HK-2 (cell line): ENCODE results near the gene FARSA.
A peak's percentile ranks its signal among the peaks of the same experiment; 100 is the strongest.
"Not testable (repeated sequence)": the region's sequence is repeated elsewhere in the genome, so short reads cannot be mapped to it uniquely, and the experiment has no call there.

Experiments used
- DNase-seq: peaks from one replicate; pipeline ENCODE4 v3.0.0-alpha.2; 2018; ENCODE audit not compliant: unreplicated experiment

Gene FARSA

DNA sequence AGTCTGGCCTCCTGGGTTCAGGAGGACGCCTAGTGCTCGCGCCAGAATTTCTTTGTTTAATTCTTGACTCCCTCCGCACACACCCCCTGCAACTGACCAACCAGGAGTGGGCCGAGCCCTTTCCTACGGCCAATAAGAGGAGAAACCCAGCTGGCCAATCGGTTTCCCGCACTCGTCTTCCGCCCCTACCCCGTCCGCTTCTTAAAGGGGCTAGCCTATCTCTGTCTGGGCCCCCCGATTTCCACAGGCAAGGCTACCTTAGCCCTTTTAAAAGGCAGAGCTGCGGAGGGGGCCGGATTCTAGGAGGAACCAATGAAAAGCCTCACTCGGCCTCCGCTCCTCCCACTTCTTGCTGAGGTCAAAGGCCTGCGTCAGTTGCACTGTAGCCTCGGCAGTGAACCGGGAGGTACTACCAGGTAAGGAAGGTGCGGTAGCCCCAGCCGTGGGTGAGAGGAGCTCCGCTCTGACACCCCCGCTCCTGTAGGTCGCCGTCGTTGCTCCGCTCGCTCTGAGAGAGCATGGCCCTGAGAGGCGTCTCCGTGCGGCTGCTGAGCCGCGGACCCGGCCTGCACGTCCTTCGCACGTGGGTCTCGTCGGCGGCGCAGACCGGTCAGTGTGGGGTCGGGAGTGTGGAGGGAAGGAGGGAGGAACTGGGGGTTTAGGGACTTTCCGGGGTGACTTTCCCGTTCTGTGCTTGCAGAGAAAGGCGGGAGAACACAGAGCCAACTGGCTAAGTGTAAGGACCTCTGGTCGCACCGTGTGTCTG is 42.5 kb downstream of the FARSA start, which contains the start of gene GCDH:
TSS of gene GCDH (plus strand) at position 374 of the 766 bp plus-strand sequence. CDS start at position 519, 145 bp downstream.
- DNase-seq, result peak; percentile 97

DNA sequence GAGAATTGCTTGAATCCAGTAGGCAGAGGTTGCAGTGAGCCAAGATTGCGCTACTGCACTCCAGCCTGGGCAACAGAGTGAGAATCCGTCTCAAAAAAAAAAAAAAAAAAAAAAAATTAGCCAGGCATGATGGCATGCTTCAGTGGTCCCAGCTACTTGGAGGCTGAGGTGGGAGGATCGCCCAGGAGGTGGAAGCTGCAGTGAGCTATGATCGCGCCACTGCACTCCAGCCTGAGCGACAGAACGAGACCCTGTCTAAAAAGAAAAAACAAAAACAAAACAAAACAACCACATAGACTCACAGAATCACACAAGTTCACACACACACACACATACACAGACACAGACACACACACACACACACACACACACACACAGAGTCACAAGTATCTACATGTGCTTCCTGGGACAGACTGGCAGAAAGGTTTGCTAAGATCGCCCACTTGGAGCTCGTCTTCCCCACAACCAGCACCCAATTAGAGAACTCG is 43.2 kb downstream of the FARSA start:
- DNase-seq, result not testable (repeated sequence)

DNA sequence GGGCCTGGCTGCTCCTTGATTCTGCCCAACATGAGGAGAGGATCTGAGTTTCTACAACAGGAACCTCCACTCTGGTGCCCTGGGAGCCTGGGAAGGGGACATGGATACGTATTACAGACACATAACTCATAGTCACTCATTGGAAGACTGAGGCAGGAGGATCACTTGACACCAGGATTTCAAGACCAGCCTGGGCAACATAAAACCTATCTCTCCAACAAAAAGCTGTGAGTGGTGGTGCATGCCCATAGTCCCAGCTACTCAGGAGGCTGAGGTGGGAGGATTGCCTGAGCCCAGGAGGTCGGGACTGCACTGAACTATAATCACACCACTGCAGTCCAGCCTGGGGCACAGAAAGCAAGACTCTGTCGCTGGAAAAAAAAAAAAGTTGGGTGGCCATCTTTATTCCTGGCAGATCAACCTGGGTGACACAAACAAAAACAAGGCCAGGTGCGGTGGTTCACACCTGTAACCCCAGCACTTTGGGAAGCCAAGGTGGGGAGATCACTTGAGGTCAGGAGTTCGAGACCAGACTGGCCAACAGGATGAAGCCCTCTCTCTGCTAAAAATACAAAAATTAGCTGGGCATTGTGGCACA is 45.4 kb downstream of the FARSA start:
- no peak for DNase-seq

DNA sequence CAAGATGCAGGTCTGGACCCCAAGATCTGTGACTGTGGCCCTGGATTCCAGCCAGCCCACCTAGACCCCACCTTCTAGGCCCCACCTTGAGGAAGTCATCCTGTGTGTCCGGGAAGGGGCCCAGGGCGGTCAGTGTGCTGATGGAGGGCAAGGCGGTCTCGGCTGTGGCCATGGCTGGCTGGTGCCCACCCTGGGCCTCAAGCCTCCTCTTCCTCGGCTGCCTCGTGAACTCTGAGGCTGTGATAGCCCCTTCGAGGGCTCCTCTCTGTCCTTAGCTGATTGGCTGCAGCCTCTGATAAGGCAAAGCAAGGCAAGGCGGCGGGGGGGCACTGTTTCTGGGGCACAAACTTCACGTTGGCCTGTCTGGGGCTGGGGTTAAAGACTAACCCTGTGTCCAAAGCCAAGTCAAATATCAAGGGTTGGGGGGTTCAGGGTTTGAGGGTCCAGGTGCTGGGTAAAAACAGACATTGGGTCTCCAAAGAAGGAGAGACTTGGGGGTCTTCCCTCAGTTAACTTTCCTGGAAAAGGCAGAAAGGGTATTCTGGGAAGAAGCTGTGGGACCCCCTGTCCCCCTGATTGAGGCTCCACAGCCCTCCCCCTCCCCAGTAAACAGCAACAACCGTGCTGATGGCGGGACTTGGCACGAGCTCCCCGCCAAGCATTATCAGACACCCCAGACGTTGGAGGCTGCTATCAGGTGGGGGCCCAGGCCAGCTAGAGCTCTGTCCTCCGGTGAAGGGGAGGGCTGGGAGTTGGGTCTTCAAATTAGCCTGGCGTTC is 46.4 kb downstream of the FARSA start, which contains the start of gene KLF1:
TSS of gene KLF1 (minus strand) at position 233 of the 779 bp plus-strand sequence. CDS start at position 172, 61 bp downstream.
- no peak for DNase-seq

DNA sequence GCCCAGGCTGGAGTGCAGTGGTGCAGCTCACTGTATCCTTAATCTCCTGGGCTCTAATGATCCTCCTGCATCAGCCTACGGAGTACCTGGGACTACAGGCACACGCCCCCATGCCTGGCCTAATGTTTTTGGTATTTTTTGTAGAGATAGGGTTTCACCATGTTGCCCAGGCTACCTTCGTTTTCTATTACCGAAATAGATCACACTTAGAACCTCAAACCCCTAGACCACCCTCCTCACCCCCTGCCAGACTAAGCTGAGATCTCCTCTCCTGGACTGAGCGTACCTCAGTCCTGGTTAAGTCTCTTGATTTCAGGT is 46.9 kb downstream of the FARSA start:
- no peak for DNase-seq

DNA sequence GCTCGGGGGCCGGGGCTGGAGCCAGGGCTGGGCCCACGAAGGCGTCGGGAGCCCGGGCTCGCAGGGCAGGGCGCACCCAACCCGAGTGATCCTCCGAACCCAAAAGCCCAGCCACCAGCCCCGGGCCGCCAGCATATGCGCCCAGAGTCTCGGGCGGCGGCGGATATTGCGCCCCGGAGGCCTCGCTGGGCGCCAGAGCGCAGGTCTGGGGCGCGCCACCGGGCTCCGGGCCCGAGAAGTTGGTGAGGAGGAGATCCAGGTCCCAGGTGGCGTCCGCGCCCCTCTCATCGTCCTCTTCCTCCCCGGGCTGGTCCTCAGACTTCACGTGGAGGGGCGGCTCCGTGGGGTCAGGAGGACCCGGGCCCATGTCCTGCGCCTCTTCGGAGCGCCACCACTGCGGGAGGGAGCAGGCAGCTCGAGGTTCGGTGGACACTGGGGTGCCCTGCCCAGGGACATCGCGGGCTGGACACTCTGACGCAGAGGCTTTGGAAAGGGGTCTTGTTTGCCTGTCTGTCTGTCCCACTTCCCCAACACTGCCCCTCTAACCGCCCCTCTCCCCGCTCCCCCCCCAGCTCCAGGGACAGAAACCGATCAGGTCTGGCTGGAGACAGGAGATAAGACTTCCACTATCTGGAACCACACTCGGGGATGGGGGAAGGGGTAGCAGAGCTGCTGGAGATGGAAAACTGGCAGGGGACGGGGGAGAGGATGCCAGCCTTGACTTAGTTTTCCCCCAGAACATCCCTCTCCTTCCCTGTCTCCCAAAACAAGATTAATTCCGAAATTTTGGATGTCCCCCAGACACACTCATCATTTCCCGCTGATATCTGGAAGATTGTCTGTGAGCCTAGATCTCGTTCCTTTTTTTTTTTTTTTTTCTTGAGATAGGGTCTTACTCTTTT is 47.5 kb downstream of the FARSA start:
- no peak for DNase-seq

DNA sequence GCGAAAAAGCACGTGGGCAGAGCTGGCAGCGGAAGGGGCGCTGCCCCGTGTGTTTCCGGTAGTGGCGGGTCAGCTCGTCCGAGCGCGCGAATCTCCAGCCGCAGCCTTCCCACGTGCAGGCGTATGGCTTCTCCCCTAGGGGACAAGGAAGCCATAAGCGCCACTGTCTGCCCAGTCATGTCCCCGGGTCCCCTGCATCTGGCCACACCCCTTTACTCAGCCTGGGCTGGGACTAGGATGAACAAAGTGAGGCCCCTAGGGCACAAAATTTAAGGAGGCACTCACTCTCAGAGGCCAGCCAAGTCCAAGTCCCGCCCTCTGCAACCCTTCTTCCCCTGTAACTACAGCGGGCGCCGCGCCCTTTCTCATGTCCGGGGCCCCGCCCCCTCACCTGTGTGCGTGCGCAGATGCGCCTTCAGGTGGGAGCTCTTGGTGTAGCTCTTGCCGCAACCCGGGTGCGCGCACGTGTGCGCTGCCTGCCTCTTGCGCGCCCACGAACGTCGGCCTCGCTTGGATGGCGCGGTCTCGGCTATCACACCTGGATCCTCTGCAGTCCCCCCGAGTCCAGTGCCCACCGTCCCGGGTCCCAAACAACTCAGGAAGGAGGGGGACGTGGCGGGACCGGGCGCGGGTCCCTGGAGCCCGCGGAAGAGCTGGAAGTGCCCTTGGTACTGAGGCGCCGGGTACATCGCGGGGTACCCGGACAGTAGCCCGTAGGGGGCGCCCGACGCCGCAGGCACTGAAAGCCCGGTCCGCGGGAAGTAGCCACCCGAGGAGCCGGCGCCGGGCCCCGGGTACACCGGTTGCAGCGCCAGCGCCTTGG is 48.4 kb downstream of the FARSA start:
- no peak for DNase-seq

DNA sequence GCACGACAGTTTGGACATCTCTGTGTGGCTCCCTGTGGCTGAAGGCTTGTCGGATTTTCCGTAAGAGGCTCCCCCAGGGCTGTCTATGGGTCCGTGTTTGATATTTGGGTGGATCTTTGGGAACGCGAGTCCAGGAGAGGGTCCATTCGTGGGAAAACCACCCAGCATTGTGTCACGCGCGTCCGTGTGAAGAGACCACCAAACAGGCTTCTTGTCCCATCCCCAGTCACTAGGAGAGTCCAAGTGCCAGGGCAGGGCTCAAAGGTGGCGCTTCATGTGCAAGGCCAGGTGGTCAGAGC is 48.9 kb downstream of the FARSA start:
- DNase-seq, result no peak

DNA sequence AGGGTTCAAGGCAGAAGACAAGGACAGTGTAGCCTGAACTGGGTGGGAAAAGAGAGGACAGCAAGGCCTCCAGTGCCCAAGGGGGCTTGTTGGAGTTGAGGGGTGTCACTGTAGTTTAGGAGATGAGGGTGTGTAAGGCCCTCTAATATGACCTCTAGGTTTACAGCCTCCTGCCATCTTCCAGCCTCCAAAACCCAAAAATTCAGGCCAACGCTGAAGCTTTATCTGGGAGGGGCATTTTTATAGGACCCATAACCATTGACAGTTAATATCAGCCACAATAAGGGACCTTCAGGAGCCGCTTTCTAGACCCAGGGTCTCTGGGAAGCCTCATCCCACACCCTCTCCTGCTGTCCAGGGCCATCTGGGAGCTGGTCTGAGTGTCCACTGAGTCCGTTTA is 49.3 kb downstream of the FARSA start:
- DNase-seq, result no peak

DNA sequence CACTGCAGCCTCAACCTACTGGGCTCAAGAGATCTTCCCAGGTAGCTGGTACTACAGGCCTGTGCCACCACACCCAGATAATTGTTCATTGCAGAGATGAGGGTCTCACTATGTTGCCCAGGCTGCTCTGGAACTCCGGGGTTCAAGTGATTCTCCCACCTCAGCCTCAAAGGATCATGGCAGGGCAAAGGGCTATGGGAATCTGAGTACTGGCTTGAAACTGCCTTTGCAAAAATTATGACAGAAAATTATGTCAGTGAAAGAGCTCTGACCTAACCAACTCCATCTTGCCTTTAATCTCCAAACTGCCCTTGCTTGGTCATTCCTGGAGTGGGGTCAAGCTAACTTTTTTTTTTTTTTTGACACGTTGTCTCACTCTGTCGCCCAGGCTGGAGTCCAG is 50.9 kb downstream of the FARSA start:
- DNase-seq, result no peak

DNA sequence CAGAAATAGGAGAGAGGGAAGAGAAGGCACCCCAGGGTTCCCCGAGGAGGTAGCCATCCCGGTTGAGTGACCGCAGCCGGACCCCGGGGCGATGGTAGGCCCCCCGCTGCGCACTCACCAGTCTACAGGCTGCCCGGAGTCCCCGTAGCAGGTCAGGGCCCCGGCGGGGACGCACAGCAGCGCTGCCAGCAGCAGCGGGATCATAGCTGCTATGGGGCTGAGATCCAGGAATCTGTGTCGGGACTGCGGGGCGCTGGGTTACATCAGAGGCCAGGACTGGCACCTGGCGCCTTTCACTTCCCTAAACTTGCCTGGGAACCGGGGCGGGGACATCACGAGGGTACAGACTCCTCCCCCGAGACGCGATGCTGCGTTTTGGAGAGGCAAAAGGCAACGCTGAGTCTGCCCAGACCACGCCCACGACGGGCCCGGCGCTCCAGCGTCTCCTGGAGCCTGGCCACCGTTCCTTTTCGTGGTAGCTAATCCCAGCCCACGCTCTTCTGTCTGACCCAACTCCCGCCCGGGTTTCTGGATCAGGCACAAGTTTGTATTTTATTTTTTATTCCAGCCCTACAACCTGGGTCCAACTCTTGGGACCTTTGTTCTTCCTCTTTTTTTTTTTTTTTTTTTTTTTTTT is 52.2 kb downstream of the FARSA start, which contains the start of gene DNASE2:
TSS of gene DNASE2 (minus strand) at position 278 of the 637 bp plus-strand sequence. CDS start at position 204, 74 bp downstream.
- peak; percentile 92 for DNase-seq

DNA sequence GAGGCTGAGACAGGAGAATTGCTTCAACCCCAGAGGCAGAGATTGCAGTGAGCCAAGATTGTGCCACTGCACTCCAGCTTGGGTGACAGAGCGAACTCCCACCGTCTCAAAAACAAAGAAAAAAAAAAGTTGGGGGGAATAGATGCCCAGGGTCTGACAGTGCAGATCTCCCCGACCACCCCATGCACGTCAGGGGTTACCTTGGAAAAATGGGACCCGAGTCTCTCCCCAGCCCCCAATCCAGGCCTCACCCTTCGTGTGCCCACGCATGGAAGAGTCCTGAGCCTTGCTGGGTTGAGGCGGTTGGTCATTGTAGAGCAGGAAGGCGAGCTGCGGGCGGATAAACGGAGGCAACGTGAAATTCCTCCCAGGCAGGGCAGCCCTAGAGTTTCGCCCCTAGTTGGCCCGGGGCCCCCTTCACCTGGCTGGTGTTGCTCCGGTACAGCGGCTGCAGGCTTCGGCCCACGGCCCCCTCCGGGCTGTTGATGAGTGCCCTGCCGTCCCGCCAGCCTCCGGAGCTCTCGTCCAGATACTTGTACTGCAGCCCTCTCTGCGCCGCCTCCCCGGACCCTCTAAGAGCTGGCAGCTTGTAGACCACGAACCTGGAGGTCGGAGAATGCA is 52.9 kb downstream of the FARSA start:
- peak; percentile 41 for DNase-seq

DNA sequence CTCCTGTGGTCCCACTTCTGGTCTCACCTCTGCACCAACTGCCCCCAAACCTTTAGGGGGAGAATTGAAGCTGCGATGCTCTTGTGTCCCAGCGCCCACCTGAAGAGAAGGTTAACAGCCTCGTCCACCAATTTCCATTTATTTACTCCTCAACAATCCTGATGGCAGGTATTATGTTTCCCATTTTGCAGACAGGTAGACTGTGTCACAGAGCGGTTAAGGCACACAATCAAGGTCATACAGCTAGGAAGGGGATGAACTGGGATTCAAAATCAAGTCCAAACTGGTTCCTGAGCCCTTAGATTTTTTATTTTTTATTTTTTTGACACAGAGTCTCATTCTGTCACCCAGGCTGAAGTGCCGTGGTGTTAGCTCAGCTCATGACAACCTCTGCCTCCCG is 58.4 kb downstream of the FARSA start:
- DNase-seq, result no peak

DNA sequence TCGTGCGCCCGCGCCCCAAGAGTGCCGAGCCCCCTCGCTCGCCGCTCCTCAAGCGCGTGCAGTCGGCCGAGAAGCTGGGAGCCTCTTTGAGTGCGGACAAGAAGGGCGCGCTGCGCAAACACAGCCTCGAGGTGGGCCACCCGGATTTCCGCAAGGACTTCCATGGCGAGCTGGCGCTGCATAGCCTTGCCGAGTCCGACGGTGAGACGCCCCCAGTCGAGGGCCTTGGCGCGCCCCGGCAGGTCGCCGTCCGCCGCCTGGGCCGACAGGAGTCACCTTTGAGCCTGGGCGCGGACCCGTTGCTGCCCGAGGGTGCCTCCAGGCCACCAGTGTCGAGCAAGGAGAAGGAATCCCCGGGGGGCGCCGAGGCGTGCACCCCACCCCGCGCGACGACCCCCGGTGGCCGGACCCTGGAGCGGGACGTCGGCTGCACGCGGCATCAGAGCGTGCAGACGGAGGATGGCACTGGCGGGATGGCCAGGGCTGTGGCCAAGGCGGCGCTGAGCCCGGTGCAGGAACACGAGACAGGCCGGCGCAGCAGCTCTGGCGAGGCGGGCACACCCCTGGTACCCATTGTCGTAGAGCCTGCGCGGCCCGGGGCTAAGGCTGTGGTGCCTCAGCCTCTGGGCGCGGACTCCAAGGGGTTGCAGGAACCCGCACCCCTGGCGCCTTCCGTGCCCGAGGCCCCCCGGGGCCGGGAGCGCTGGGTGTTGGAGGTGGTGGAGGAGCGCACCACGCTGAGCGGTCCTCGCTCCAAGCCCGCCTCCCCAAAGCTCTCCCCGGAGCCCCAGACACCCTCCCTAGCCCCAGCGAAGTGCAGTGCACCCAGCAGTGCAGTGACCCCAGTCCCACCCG is 59.4 kb downstream of the FARSA start:
- no peak for DNase-seq

DNA sequence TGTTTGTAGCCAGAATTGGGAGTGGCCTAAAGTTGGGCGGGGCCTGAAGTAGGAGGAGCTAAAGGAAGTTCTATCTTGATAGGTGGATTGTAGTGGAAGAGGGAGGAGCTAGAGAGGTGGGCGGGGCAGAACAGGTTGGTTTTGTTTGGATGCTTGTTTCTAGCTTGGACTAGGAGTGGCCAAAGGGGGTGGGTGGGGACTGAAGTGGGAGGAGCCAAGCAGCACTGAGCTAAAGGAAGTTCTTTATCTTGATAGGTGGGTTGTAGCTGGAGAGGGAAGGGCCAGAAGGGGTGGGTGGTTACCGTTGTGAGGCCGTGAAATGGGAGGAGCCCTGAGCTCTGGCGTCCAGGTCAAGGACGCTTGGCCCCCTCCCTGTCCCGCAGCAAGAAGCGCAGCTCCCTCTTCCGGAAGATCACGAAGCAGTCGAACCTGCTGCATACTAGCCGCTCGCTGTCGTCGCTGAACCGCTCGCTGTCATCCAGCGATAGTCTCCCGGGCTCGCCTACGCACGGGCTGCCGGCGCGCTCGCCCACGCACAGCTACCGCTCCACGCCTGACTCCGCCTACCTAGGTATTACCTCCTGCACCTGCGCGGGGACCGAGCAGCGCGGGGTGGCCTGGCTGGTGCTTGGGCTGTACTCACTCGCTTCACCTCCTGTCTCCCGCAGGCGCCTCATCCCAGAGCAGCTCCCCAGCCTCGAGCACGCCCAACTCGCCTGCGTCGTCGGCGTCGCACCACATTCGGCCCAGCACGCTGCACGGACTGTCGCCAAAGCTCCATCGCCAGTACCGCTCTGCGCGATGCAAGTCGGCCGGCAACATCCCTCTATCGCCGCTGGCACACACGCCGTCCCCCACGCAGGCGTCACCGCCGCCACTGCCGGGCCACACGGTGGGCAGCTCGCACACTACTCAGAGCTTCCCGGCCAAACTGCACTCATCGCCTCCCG is 60.3 kb downstream of the FARSA start:
- DNase-seq, result no peak
